HEK293 (cell line): Measurements from ENCODE around the gene HNRNPL.
"Not testable (repeated sequence)": the region's sequence is repeated elsewhere in the genome, so short reads cannot be mapped to it uniquely, and the experiment has no call there.

Experiments used
- CTCF ChIA-PET: fragments of 350-600 bp; formaldehyde crosslinking; extraction: SDS; loops from one replicate; lab custom pipeline; 2021; ENCODE audit warnings: antibody characterized with exemption; lab: Yijun Ruan, JAX
- POLR2A ChIA-PET: fragments of 300-600 bp; formaldehyde crosslinking; extraction: SDS; loops from one replicate; lab custom pipeline; 2020; ENCODE audit warnings: antibody characterized with exemption, inconsistent platforms; lab: Yijun Ruan, JAX
- H3K27ac ChIP-seq: fragments of 200-500 bp; sonication (Bioruptor generic); 2 replicates; pipeline ENCODE4 v1.5.1; 2014; ENCODE audit warnings: low read depth, low read length, control low read depth, inconsistent platforms; ENCODE audit errors: extremely low read depth
- H3K36me3 ChIP-seq, 2 experiments: fragments of 200-500 bp in 1 of 2; sonication (Bioruptor generic) in 1 of 2; 1 replicate in 1 of 2; 2 replicates in 1 of 2; pipeline ENCODE4 v1.5.1; 2014 to 2017; ENCODE audit warnings: inconsistent platforms in 2 of 2, low read length in 2 of 2; ENCODE audit not compliant: control insufficient read depth in 2 of 2, insufficient read depth in 1 of 2
- H3K4me1 ChIP-seq: fragments of 200-500 bp; sonication (Bioruptor generic); 2 replicates; pipeline ENCODE4 v1.5.1; 2014; ENCODE audit warnings: mild to moderate bottlenecking, low read length, inconsistent platforms; ENCODE audit not compliant: control insufficient read depth, insufficient read depth
- H3K4me3 ChIP-seq: 2 replicates; pipeline ENCODE4 v1.5.1; 2011; ENCODE audit warnings: low read depth, mild to moderate bottlenecking, control low read depth, low read length, moderate library complexity
- H3K9me3 ChIP-seq: fragments of 200-500 bp; sonication (Bioruptor generic); 2 replicates; pipeline ENCODE4 v1.5.1; 2014; ENCODE audit warnings: low read depth, low read length, inconsistent platforms; ENCODE audit not compliant: control insufficient read depth, insufficient read depth
- EGR2 ChIP-seq: fragments of 450-650 bp; formaldehyde crosslinking; IDR thresholded peaks from 2 replicates; pipeline ENCODE4 v1.5.1; 2016; ENCODE audit warnings: low read depth, missing biosample characterization, missing genetic modification characterization
- GLI2 ChIP-seq: fragments of 450-650 bp; formaldehyde crosslinking; IDR thresholded peaks from 2 replicates; pipeline ENCODE4; 2017; ENCODE audit warnings: missing biosample characterization, missing genetic modification characterization, low read depth, borderline replicate concordance
- KLF17 ChIP-seq: fragments of 450-650 bp; formaldehyde crosslinking; IDR thresholded peaks from 2 replicates; pipeline ENCODE4 v1.5.1; 2016; ENCODE audit warnings: missing biosample characterization, missing genetic modification characterization
- REPIN1 ChIP-seq: fragments of 450-650 bp; formaldehyde crosslinking; IDR thresholded peaks from 2 replicates; pipeline ENCODE4 v1.5.1; 2017; ENCODE audit warnings: missing biosample characterization, missing genetic modification characterization, low read depth
- WT1 ChIP-seq: fragments of 450-650 bp; formaldehyde crosslinking; IDR thresholded peaks from 2 replicates; pipeline ENCODE4 v1.5.1; 2016; ENCODE audit warnings: missing biosample characterization, missing genetic modification characterization
- ZBTB48 ChIP-seq: fragments of 450-650 bp; formaldehyde crosslinking; IDR thresholded peaks from 2 replicates; pipeline ENCODE4 v1.5.1; 2016; ENCODE audit warnings: missing biosample characterization, missing genetic modification characterization
- ZNF24 ChIP-seq: fragments of 450-650 bp; formaldehyde crosslinking; IDR thresholded peaks from 2 replicates; pipeline ENCODE4 v1.5.1; 2016; ENCODE audit warnings: missing biosample characterization, missing genetic modification characterization
- ZNF426 ChIP-seq: fragments of 450-650 bp; formaldehyde crosslinking; IDR thresholded peaks from 2 replicates; pipeline ENCODE4 v1.5.1; 2017; ENCODE audit warnings: missing biosample characterization, missing genetic modification characterization, mild to moderate bottlenecking, inconsistent platforms, moderate library complexity
- ZNF518A ChIP-seq: fragments of 450-650 bp; formaldehyde crosslinking; conservative IDR thresholded peaks from 2 replicates; pipeline ENCODE4 v1.5.1; 2016; ENCODE audit warnings: low read depth, missing biosample characterization, missing genetic modification characterization
- ZNF660 ChIP-seq: fragments of 450-650 bp; IDR thresholded peaks from 2 replicates; pipeline ENCODE4 v1.5.1; 2018; ENCODE audit warnings: missing biosample characterization, mild to moderate bottlenecking, missing genetic modification characterization
- ZNF792 ChIP-seq: fragments of 450-650 bp; formaldehyde crosslinking; IDR thresholded peaks from 2 replicates; pipeline ENCODE4 v1.5.1; 2016; ENCODE audit warnings: missing biosample characterization, missing genetic modification characterization
- TF ChIP-seq, protein P1 (sequence below): fragments of 450-650 bp; formaldehyde crosslinking; IDR thresholded peaks from 2 replicates; pipeline ENCODE4 v1.5.1; 2017; ENCODE audit warnings: missing biosample characterization, missing genetic modification characterization

The HNRNPL gene

DNA sequence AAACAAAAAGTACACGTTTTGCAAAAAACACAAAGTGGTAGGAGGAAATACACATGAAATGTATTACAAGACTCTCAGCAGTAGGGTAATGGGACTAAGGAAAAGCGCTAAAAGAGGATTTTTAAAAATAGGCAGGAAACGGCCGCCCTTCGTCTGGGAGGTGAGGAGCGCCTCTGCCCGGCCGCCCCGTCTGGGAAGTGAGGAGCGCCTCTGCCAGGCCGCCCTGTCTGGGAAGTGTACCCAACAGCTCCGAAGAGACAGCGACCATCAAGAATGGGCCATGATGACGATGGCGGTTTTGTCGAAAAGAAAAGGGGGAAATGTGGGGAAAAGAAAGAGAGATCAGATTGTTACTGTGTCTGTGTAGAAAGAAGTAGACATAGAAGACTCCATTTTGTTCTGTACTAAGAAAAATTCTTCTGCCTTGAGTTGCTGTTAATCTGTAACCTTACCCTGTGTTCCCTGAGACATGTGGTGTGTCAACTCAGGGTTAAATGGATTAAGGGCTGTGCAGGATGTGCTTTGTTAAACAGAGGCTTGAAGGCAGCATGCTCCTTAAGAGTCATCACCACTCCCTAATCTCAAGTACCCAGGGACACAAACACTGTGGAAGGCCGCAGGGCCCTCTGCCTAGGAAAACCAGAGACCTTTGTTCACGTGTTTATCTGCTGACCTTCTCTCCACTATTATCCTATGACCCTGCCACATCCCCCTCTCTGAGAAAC is 42.2 kb downstream of the HNRNPL start:
- ChIA-PET POLR2A (interaction anchor here (0.6 kb wide), 3 partner anchors 11 to 101 kb away, joined by 3 to 4 read pairs (median 3); no protein-coding TSS in a partner anchor), CTCF (interaction anchor here (0.6 to 0.7 kb wide), 3 partner anchors 13 to 264 kb away, joined by 3 to 5 read pairs (median 4); no protein-coding TSS in a partner anchor)
- peak; percentile 69 for TF ChIP-seq KLF17
- TF ChIP-seq WT1 = peak; percentile 62
- H3K9me3 ChIP-seq, H3K4me3 ChIP-seq, H3K4me1 ChIP-seq, H3K27ac ChIP-seq, H3K36me3 ChIP-seq: not testable (repeated sequence)

DNA sequence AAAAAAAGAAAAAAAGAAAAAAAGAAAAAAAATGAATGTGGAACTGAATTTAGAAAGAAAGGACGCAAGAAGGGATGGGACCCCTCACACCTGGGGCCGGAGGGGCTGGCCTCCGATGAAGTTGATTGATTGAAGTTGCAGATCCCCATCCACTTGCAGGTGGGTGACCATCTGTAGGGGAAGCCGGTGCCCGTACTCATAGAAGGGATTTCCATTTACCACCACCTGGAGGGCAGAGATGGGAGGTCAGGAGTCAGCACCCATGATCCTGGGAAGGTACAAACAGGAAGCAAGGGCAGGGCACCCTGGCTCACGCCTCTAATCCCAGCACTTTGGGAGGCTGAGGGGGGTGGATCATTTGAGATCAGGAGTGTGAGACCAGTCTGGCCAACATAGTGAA is 43.4 kb downstream of the HNRNPL start:
- no peak overlapping the region for H3K4me3 ChIP-seq
- no peaks in the 10 kb centered on the region for H3K4me1 ChIP-seq
- ChIA-PET CTCF (no interaction called here), POLR2A (no interaction called here)
- no peak overlapping the region for H3K27ac ChIP-seq
- no peaks in the 10 kb centered on the region; the same call in 1 of the 2 replicates for H3K9me3 ChIP-seq
- no peaks in the 10 kb centered on the region; a peak in 1 of 3 replicates for H3K36me3 ChIP-seq
- TF ChIP-seq, protein P1, sequence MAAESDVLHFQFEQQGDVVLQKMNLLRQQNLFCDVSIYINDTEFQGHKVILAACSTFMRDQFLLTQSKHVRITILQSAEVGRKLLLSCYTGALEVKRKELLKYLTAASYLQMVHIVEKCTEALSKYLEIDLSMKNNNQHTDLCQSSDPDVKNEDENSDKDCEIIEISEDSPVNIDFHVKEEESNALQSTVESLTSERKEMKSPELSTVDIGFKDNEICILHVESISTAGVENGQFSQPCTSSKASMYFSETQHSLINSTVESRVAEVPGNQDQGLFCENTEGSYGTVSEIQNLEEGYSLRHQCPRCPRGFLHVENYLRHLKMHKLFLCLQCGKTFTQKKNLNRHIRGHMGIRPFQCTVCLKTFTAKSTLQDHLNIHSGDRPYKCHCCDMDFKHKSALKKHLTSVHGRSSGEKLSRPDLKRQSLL = no peak
- no peak for TF ChIP-seq EGR2

DNA sequence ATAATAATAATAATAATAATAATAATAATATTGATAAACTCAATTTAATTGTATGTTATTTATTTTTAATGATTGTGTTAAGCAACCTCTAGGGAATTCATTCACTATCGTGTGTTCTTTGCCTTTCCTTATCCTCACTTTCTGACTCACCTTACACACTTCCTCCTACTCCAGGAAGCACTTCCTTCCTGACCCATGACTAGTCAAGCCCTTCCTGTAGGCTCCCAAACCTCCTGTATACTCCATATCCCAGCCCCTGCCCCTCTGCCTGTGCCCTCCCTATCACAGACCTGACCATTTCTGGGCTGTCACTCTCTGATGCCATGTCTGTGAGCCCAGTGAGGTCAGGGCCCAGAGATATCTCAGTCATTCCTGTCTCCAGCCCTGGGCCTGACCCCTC is 44.6 kb downstream of the HNRNPL start:
- Histone ChIP-seq H3K4me3 (no peak overlapping the region), H3K9me3 (no peaks in the 10 kb centered on the region; the same call in 1 of the 2 replicates), H3K36me3 (no peaks in the 10 kb centered on the region; a peak in 1 of 3 replicates), H3K27ac (peak overlapping the region; percentile 24; the same call in 1 of the 2 replicates), H3K4me1 (no peaks in the 10 kb centered on the region)
- TF ChIP-seq ZNF426 (tag by site-specific recombination) (no peak), ZBTB48 (tag by site-specific recombination) (peak; percentile 31; the same call in 1 of the 2 replicates), ZNF24 (no peak), REPIN1 (tag by site-specific recombination) (peak; percentile 58; the same call in 1 of the 2 replicates), ZNF518A (tag by site-specific recombination) (peak; percentile 68), ZNF792 (no peak), ZNF660 (tag by site-specific recombination) (no peak), GLI2 (tag by site-specific recombination) (no peak)
- POLR2A ChIA-PET = interaction anchor here (1.0 kb wide), 1 partner anchor 95 kb away, joined by 3 read pairs; the partner anchor contains the start of gene NFKBIB
- CTCF ChIA-PET = interaction anchor here (0.6 to 1.7 kb wide), 4 partner anchors 19 to 404 kb away, joined by 3 to 6 read pairs (median 3); no protein-coding TSS in a partner anchor
